KMS-11 (cell line): ENCODE measurements around the gene DCXR.

Experiments used
- H2AFZ ChIP-seq: fragments of 200-600 bp; sonication (generic); 2 replicates; pipeline ENCODE4 v1.6.1; 2016; ENCODE audit warnings: antibody characterized with exemption, mixed run types, low read depth
- H3K27ac ChIP-seq: fragments of 200-600 bp; sonication (generic); 2 replicates; pipeline ENCODE4 v1.6.1; 2016; ENCODE audit warnings: mild to moderate bottlenecking, mixed run types
- H3K27me3 ChIP-seq: fragments of 200-600 bp; sonication (generic); 2 replicates; pipeline ENCODE4 v1.6.1; 2017; ENCODE audit warnings: mild to moderate bottlenecking, low read depth, mixed run types, moderate library complexity; ENCODE audit not compliant: insufficient read depth
- H3K36me3 ChIP-seq: fragments of 200-600 bp; sonication (generic); 2 replicates; pipeline ENCODE4 v1.6.1; 2017; ENCODE audit warnings: mild to moderate bottlenecking, mixed run types; ENCODE audit not compliant: insufficient read depth
- H3K4me1 ChIP-seq: fragments of 200-600 bp; sonication (generic); 2 replicates; pipeline ENCODE4 v1.6.1; 2016; ENCODE audit warnings: mild to moderate bottlenecking, low read depth, mixed run types; ENCODE audit not compliant: poor library complexity, severe bottlenecking
- H3K4me2 ChIP-seq: fragments of 200-600 bp; sonication (generic); 2 replicates; pipeline ENCODE4 v1.7.0; 2016; ENCODE audit warnings: mild to moderate bottlenecking, mixed run types
- H3K4me3 ChIP-seq: fragments of 200-600 bp; sonication (generic); IDR thresholded peaks from 2 replicates; pipeline ENCODE4 v1.6.1; 2017; ENCODE audit warnings: low read depth, low read length, mixed read lengths; ENCODE audit not compliant: insufficient read depth
- H3K79me2 ChIP-seq: fragments of 200-600 bp; sonication (generic); 2 replicates; pipeline ENCODE4 v1.6.1; 2016; ENCODE audit warnings: low read depth, mixed run types; ENCODE audit not compliant: insufficient read depth
- H3K9ac ChIP-seq: fragments of 200-600 bp; sonication (generic); 2 replicates; pipeline ENCODE4 v1.6.1; 2016; ENCODE audit warnings: mild to moderate bottlenecking, mixed run types
- H4K20me1 ChIP-seq: fragments of 200-600 bp; sonication (generic); 2 replicates; pipeline ENCODE4 v1.6.1; 2016; ENCODE audit warnings: mild to moderate bottlenecking, mixed run types; ENCODE audit not compliant: insufficient read depth
- TF ChIP-seq, protein P1 (sequence below): fragments of 200-600 bp; sonication (generic); conservative IDR thresholded peaks from 2 replicates; pipeline ENCODE4 v1.6.1; 2017; ENCODE audit warnings: low read depth, mild to moderate bottlenecking, antibody characterized with exemption, low read length, moderate library complexity, mixed read lengths

Gene DCXR

DNA sequence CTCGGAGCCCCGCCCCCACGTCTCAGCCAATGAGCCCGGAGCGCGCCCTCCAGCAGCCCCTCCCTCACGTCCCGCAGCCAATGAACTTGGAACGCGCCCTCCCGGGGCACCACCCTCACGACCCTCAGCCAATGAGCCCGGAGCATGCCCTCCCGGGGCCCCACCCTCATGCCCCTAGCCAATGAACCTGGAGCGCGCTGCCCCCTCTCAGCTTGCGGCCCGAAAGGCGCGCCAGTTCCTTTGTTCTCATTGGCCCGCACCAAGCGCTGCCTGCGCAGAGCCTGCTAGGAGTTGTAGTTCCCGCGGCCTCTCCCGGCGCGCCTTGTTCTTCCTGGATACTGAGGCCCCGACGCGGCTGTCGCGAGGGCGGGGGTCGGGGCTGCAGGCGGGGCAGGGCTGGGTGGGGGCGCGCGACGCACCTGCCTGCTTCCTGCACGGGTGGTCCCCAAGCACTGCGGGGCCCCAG is 14.5 kb downstream of the DCXR start, which contains the start of gene LRRC45:
LRRC45 (plus strand) TSS at position 325 of the 466 bp plus-strand sequence. CDS start 339 bp downstream, outside the sequence.
- Histone ChIP-seq H4K20me1 (no peaks in the 10 kb centered on the region), H3K27me3 (no peaks in the 10 kb centered on the region), H3K4me3 (peak within 1 kb of the TSS; percentile 22), H3K36me3 (no peaks in the 10 kb centered on the region), H3K9ac (peak within 1 kb of the TSS; percentile 75), H3K27ac (peak within 1 kb of the TSS; percentile 26), H3K79me2 (peaks cover 6% of the 10 kb centered on the region; the same call in 1 of the 2 replicates), H2AFZ (peak within 1 kb of the TSS; percentile 80), H3K4me2 (peak within 1 kb of the TSS; percentile 84), H3K4me1 (peaks cover 6% of the 10 kb centered on the region)
- TF ChIP-seq, protein P1, sequence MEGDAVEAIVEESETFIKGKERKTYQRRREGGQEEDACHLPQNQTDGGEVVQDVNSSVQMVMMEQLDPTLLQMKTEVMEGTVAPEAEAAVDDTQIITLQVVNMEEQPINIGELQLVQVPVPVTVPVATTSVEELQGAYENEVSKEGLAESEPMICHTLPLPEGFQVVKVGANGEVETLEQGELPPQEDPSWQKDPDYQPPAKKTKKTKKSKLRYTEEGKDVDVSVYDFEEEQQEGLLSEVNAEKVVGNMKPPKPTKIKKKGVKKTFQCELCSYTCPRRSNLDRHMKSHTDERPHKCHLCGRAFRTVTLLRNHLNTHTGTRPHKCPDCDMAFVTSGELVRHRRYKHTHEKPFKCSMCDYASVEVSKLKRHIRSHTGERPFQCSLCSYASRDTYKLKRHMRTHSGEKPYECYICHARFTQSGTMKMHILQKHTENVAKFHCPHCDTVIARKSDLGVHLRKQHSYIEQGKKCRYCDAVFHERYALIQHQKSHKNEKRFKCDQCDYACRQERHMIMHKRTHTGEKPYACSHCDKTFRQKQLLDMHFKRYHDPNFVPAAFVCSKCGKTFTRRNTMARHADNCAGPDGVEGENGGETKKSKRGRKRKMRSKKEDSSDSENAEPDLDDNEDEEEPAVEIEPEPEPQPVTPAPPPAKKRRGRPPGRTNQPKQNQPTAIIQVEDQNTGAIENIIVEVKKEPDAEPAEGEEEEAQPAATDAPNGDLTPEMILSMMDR, result no peak

DNA sequence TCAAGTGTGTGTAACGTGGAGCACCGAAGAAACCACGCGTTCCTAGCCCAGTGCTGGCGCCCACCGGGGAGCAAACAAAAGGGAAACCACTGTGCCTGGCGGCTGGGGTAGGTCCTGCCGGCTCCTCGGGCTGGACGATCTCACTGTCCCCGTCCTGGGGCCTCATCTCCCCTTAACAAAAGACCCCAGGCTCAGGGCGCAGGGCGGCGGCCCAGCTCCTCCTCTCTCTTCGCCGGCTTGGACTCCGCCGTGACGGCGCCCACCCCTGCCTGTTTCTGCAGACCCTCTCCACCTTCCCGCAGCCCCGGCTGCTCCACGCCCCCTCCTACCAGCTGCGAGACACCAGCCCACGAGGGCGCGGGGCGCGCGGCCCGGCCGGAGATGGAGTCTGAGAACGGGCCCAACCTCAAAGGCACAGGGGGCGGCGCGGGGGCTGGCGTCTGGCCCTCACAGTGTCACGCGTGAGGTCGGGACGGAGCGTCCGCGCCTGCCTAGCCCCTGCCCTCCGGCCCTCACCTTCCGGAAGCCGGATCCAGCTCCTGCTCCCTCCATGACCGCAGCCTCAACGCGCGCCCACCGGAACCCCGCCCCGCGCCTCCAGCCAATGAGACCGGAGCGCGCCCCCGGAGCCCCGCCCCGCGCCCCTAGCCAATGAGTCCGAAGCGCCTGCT is 15.1 kb downstream of the DCXR start, which contains the start of gene CENPX:
CENPX (minus strand) TSS at position 569 of the 671 bp plus-strand sequence; CDS start at position 552, 17 bp downstream.
- H2AFZ ChIP-seq, result peak within 1 kb of the TSS; percentile 80

DNA sequence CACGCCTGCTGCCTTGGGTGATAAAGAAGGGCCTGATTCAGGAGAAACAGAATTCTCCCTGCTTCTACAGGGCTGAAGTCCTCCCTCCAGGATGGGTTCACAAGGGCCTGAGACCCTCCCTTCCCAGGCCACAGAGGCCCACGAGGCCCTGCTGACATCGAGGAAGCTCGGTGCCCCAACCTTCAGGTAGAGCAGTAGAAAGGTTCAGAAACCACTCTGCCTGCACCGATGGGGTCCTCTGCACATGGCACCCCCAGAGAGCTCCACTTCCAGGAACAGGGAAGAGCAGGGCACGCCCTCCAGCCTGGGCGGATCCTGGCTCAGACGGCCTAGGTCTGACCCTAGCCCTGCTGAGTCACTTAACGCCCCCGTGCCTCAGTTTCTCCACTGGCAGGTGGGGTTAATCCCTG is 15.6 kb downstream of the DCXR start:
- peaks cover 6% of the 10 kb centered on the region for H3K4me1 ChIP-seq
- peak overlapping the region; percentile 80; the same call in 1 of the 2 replicates for H2AFZ ChIP-seq
- H3K27ac ChIP-seq, result peak overlapping the region; percentile 26; the same call in 1 of the 2 replicates
- peak overlapping the region; percentile 56 for H3K4me2 ChIP-seq
- H4K20me1 ChIP-seq, result no peaks in the 10 kb centered on the region
- no peaks in the 10 kb centered on the region for H3K36me3 ChIP-seq
- H3K9ac ChIP-seq, result peak overlapping the region; percentile 75
- H3K79me2 ChIP-seq, result peaks cover 6% of the 10 kb centered on the region; the same call in 1 of the 2 replicates
- no peaks in the 10 kb centered on the region for H3K27me3 ChIP-seq
- TF ChIP-seq, protein P1, result no peak
- H3K4me3 ChIP-seq, result no peak overlapping the region

More for the DNA sequence above, 15.1 kb downstream of the DCXR start, which contains the start of gene CENPX:
- Histone ChIP-seq H4K20me1 (no peaks in the 10 kb centered on the region), H3K9ac (peak within 1 kb of the TSS; percentile 75), H3K4me1 (peaks cover 6% of the 10 kb centered on the region), H3K36me3 (no peaks in the 10 kb centered on the region), H3K4me2 (peak within 1 kb of the TSS; percentile 84), H3K27me3 (no peaks in the 10 kb centered on the region), H3K27ac (peak within 1 kb of the TSS; percentile 26), H3K79me2 (peaks cover 6% of the 10 kb centered on the region; the same call in 1 of the 2 replicates), H3K4me3 (peak within 1 kb of the TSS; percentile 22)
- TF ChIP-seq, protein P1, result no peak

DNA sequence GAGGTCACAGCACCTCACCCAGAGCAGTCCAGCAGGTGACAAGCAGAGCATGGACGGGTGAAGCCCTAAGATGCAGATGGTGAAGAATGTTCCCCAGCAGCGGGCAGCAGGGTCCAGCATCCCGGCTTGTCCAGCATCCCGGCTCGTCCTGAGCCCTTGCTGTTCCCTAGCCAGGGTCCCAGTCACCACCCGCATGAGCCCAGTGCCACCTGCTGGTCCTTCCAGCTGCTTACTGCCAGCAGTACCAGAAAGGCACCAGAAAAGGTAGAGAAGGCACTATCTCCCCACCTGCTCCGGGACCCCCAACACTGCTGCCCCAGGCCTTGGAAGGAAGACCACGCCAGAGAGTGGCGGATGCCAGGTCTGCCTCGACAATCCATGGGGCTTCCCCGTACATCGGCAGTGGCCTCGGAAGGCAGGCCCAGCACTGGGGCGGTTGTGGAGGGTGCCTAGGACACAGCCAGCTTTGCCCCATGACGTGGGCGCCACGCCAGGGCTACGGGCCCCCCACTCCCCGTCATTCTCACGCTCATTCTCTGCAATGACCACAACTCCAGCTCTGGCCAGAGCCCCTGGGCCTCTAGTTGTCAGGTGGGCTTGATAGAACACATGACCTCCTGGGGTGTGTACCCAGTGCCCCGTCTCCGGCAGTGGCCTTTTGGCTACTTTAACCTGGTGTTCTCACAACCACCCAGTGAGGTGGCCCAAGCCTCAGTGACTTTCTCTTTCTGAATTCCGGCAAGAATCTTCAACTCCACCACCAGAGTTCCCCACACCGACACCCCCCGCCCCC is 16.2 kb downstream of the DCXR start:
- H3K9ac ChIP-seq, result peak overlapping the region; percentile 75; the same call in 1 of the 2 replicates
- no peaks in the 10 kb centered on the region for H4K20me1 ChIP-seq
- TF ChIP-seq, protein P1, result peak; percentile 74
- H3K27ac ChIP-seq, result no peak overlapping the region
- H3K36me3 ChIP-seq, result no peaks in the 10 kb centered on the region
- peaks cover 6% of the 10 kb centered on the region for H3K4me1 ChIP-seq
- no peaks in the 10 kb centered on the region for H3K27me3 ChIP-seq
- peak overlapping the region; percentile 56 for H3K4me2 ChIP-seq
- peaks cover 6% of the 10 kb centered on the region; the same call in 1 of the 2 replicates for H3K79me2 ChIP-seq
- H2AFZ ChIP-seq, result no peak overlapping the region
- H3K4me3 ChIP-seq, result no peak overlapping the region
